Nephron (organoid): Measurements from ENCODE around the gene TNNC1.

Experiments used
- H3K27ac Mint-ChIP-seq, 3 experiments: 2 replicates each; pipeline ENCODE4 v1.8.0; 2020; ENCODE audit warnings: mixed read lengths in 3 of 3, mild to moderate bottlenecking in 2 of 3, moderate library complexity in 1 of 3
- H3K27me3 Mint-ChIP-seq: 2 replicates; pipeline ENCODE4 v1.8.0; 2021; ENCODE audit warnings: low read depth, mild to moderate bottlenecking, moderate library complexity, mixed read lengths
- H3K36me3 Mint-ChIP-seq: 2 replicates; pipeline ENCODE4 v1.8.0; 2020; ENCODE audit warnings: low read depth, mixed read lengths
- H3K4me1 Mint-ChIP-seq: 2 replicates; pipeline ENCODE4 v1.8.0; 2020; ENCODE audit warnings: mixed read lengths
- H3K4me3 Mint-ChIP-seq, 3 experiments: 2 replicates each; pipeline ENCODE4 v1.8.0; 2020; ENCODE audit warnings: mild to moderate bottlenecking in 3 of 3, mixed read lengths in 3 of 3, moderate library complexity in 2 of 3
- H3K9me3 Mint-ChIP-seq: 2 replicates; pipeline ENCODE4 v1.8.0; 2020; ENCODE audit warnings: mixed read lengths
- TF ChIP-seq, protein P1 (sequence below), 3 experiments: fragments of 200-600 bp; sonication (generic); IDR thresholded peaks; one replicate each; pipeline ENCODE4 v1.5.0; 2021; ENCODE audit warnings: antibody characterized with exemption in 3 of 3; ENCODE audit not compliant: unreplicated experiment in 3 of 3

TNNC1 gene

DNA sequence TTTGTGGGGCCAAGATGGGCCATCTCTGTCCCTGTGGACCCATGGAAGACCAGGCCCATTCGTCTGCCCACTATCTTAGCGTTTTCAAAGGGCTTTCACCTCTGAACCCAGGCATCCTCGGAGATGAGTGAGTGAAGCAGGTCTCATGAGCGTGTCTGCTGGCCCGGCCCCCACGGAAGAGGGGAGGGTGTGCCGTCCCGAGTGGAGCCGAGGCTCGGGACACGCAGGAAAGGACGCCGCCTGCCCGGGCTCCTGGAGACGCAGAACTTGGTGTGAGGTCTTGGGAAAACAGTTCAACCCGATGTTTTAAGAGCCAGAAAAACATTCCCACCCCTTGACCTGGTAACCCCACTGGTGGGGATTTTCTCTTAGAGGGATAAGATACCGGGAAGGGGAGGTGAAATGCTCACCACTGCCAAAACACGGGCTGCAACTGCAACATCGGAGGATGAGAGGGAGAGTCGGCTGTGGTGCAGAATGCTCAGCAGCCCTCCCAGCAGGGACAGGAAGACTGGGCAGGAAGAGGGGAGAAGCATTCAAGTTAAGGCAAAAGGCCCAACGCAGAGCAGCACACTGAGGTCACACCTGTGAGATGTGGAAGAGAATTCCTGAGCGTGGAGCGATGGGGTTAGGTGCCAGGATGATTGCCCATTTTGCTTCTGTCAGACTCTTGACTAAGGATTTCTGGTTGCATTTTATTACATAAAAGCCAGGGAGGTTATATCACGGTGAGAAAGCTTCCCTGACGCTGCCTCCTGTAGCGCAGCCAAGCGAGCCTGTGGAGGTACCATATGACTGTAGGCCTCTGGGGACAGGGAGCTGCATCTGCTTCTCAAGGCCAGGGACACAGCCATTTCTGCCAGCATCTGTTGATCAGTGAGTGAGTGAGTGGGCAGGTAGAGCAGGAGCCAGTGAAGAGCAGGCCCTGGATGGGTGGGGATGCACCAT is 27.2 kb upstream of the TNNC1 start:
- Mint-ChIP-seq H3K27me3 (no peaks in the 10 kb centered on the region), H3K27ac (peak overlapping the region in 1 of 3 experiments; percentile 24), H3K36me3 (peaks cover 62% of the 10 kb centered on the region), H3K9me3 (no peaks in the 10 kb centered on the region), H3K4me1 (peaks cover 27% of the 10 kb centered on the region), H3K4me3 (no peak overlapping the region)
- TF ChIP-seq, protein P1, sequence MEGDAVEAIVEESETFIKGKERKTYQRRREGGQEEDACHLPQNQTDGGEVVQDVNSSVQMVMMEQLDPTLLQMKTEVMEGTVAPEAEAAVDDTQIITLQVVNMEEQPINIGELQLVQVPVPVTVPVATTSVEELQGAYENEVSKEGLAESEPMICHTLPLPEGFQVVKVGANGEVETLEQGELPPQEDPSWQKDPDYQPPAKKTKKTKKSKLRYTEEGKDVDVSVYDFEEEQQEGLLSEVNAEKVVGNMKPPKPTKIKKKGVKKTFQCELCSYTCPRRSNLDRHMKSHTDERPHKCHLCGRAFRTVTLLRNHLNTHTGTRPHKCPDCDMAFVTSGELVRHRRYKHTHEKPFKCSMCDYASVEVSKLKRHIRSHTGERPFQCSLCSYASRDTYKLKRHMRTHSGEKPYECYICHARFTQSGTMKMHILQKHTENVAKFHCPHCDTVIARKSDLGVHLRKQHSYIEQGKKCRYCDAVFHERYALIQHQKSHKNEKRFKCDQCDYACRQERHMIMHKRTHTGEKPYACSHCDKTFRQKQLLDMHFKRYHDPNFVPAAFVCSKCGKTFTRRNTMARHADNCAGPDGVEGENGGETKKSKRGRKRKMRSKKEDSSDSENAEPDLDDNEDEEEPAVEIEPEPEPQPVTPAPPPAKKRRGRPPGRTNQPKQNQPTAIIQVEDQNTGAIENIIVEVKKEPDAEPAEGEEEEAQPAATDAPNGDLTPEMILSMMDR (IDR thresholded peaks at IDR 0.05; ENCODE audit: unreplicated experiment in 3 of 3): no peak

DNA sequence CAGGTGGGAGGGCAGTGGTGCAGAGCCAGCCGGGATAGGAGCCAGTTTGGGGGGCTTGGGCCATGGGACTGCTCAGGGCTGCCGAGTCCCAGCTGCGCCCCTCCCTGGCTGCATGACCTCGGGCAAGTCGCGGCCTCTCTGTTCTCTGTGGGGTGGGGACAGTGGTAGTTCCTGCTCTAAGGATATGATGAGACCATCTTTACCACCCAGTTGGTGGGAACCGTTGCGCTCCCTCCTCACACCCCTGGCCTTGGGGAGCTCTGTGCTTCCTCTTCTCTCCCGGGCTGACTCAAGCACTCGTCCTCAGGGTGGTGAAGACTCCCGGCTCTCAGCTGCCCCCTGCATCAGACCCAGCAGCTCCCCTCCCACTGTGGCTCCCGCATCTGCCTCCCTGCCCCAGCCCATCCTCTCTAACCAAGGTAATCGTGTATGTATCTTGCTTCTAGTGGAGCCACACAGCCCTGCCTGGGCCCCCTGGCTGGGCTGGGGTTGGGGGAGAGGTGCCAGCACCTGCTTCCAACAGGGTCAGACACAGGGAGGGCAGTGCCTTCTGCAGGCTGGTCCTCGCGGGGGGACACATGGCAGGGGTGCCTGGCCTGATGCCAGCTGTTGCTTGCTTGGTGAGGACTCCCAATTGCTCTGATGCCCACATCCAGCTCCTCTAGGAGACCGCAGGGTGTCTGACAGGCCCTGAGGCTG is 26.2 kb upstream of the TNNC1 start:
- H3K36me3 Mint-ChIP-seq: peaks cover 65% of the 10 kb centered on the region
- no peaks in the 10 kb centered on the region for H3K27me3 Mint-ChIP-seq
- no peak overlapping the region for H3K27ac Mint-ChIP-seq
- TF ChIP-seq, protein P1 (IDR thresholded peaks at IDR 0.05; ENCODE audit: unreplicated experiment in 3 of 3): no peak
- no peaks in the 10 kb centered on the region for H3K9me3 Mint-ChIP-seq
- no peak overlapping the region for H3K4me3 Mint-ChIP-seq
- H3K4me1 Mint-ChIP-seq: peaks cover 26% of the 10 kb centered on the region

DNA sequence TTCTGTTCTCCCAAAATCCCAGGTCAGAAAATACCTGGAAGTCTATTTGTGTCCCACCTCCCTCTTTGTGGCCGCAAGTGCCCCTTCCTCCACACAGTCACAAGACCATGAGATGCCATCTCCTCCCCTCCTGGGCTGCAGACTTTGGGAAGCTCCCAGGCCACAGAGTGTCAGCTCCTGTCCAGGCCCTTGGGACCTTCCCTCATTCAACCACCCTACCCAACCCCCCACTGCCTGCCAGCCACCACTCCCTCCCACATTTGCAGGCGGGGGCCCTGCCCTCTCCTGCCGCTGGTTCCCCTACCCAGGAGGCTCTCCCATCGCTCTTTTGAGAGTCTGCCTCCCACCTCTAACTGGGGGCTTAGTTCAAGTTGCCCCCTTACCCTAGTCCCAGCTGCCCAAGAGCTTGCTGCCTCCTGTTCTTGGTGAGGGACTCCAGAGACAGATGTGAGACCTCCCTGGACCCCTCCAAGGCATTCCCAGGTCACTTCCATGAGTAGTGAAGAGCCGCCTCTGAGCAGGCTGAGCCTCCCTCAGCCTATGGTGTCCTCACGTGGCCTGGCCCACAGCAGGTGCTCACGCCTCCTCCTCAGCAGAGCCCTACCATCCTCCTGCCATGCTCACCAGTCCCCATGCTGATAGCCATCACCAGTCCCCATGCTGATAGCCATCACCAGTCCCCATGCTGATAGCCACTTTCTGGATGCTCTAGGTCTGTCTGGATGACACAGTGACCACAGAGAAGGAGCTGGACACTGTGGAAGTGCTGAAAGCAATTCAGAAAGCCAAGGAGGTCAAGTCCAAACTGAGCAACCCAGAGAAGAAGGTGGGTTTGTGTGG is 25.4 kb upstream of the TNNC1 start:
- Mint-ChIP-seq H3K4me1 (peaks cover 19% of the 10 kb centered on the region), H3K27me3 (no peaks in the 10 kb centered on the region), H3K4me3 (no peak overlapping the region), H3K27ac (no peak overlapping the region), H3K36me3 (peaks cover 70% of the 10 kb centered on the region), H3K9me3 (no peaks in the 10 kb centered on the region)
- TF ChIP-seq, protein P1 (IDR thresholded peaks at IDR 0.05; ENCODE audit: unreplicated experiment in 3 of 3): no peak

DNA sequence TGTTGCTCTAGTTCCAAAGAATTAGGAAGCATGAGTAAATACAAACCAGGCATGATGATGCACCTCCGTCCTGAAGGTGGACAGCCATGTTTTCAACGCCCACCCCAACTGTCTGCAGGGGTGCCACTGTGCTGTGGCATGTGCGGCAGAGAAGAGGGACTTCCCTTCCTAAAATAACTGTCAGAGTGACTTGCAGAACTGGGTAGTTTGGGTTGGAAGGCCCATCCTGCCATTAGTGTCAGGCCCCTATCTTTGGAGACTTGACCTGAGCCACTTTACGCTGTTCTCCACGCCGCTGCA is 23.9 kb upstream of the TNNC1 start:
- Mint-ChIP-seq H3K36me3 (peaks cover 76% of the 10 kb centered on the region), H3K9me3 (no peaks in the 10 kb centered on the region), H3K27ac (no peak overlapping the region), H3K4me1 (peaks cover 3% of the 10 kb centered on the region), H3K4me3 (no peak overlapping the region), H3K27me3 (no peaks in the 10 kb centered on the region)
- TF ChIP-seq, protein P1 (IDR thresholded peaks at IDR 0.05; ENCODE audit: unreplicated experiment in 3 of 3): no peak

DNA sequence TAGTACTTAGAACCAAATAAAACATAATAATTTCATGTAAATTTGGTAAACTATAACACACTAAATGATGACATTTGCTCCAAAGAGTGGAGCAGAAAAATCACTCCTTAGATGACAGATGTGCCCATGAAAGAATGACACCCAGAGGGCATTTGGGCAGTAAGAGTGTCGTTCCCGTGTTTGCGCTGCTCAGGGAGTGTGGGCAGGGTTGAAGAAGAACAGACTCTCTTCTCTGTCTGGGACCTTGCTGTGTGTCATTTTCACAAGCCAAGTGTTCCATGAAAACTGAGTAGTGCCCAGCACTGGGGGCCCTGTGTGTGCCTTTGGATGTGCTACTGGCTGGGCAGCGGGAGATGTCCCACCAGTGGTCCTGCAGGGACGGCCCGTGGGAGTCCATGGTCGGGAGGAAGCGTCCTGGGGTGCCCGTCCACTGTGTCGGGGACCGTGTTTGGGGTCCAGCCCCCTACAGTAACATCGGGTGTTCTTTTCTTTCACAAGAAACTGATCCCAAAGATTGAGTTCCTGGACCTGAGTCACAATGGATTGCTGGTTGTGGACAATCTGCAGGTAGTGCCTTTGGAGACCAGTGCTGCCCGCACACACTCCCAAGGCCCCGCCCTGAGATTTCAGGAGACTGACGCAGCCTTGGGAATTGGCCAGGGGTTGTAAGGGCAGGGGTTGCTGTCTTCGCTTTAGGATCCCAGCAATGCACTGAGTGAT is 23.4 kb upstream of the TNNC1 start:
- Mint-ChIP-seq H3K4me3 (no peak overlapping the region), H3K27ac (no peak overlapping the region), H3K27me3 (no peaks in the 10 kb centered on the region), H3K36me3 (peaks cover 76% of the 10 kb centered on the region), H3K9me3 (no peaks in the 10 kb centered on the region), H3K4me1 (no peaks in the 10 kb centered on the region)
- TF ChIP-seq, protein P1 (IDR thresholded peaks at IDR 0.05; ENCODE audit: unreplicated experiment in 3 of 3): no peak
